ENCODE data around the gene ANKRD6. TPM values are rescaled to one million over a fixed set of nuclear protein-coding genes. Genes with fewer than 3 reads are reported as not detected.

Gene ANKRD6
- total RNA-seq, 1 experiment from 2014 or later = 25.4 TPM

DNA sequence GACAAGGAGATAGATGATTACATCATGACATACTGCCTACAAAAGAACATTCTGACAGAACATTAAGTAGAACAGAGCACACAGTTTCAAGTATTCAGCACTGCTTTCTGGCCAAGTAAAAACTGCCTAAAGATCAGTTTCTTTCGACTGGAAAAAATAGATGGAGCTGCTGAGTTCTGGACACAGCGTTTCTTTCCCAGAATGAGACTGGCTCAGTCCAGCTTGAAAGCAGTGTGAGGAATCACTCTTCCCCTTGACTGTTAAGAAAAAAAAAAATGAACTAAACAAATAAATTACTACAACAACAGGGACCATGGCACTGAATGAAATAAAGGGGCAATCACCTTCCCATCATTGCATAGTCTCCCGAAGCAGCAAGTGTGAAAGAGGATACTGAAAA is 210.0 kb downstream of the ANKRD6 start:
- Histone ChIP-seq H3K27me3 (replicated peaks; ENCODE audit: insufficient read depth, low read depth, low read length, poor library complexity) (no peaks in the 10 kb centered on the region), H3K9me3 (ENCODE audit: low read depth, low read length, poor library complexity, severe bottlenecking) (no peaks in the 10 kb centered on the region), H3K36me3 (ENCODE audit: insufficient read depth, low read length, poor library complexity, severe bottlenecking) (peaks cover 43% of the 10 kb centered on the region), H3K27ac (ENCODE audit: low read depth, low read length, poor library complexity, severe bottlenecking) (no peak overlapping the region), H3K4me3 (ENCODE audit: low read depth, low read length, poor library complexity, severe bottlenecking) (no peak overlapping the region), H3K4me1 (ENCODE audit: insufficient read depth, low read length, poor library complexity, severe bottlenecking) (peaks cover 7% of the 10 kb centered on the region)
- intact Hi-C loops (cut with micrococcal nuclease; ENCODE audit: unreplicated experiment) = no loop called here
- TF ChIP-seq EZH2 (IDR thresholded peaks at IDR 0.05; ENCODE audit: borderline replicate concordance, low read depth, low read length, poor library complexity, severe bottlenecking) = no peak
- TF ChIP-seq, protein P1, sequence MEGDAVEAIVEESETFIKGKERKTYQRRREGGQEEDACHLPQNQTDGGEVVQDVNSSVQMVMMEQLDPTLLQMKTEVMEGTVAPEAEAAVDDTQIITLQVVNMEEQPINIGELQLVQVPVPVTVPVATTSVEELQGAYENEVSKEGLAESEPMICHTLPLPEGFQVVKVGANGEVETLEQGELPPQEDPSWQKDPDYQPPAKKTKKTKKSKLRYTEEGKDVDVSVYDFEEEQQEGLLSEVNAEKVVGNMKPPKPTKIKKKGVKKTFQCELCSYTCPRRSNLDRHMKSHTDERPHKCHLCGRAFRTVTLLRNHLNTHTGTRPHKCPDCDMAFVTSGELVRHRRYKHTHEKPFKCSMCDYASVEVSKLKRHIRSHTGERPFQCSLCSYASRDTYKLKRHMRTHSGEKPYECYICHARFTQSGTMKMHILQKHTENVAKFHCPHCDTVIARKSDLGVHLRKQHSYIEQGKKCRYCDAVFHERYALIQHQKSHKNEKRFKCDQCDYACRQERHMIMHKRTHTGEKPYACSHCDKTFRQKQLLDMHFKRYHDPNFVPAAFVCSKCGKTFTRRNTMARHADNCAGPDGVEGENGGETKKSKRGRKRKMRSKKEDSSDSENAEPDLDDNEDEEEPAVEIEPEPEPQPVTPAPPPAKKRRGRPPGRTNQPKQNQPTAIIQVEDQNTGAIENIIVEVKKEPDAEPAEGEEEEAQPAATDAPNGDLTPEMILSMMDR (conservative IDR thresholded peaks at IDR 0.05; ENCODE audit: low read depth, low read length) = no peak
- POLR2A ChIA-PET (ENCODE audit: low non-redundant PET) = no interaction called here
- CTCF ChIA-PET = interaction anchor here (1.1 kb wide), 1 partner anchor 465 kb away, joined by 3 read pairs; no protein-coding TSS in a partner anchor
- DNase-seq (ENCODE audit: low spot score) = no peak
- TSS peak; percentile 30 for BruUV-seq (replicated peaks)

DNA sequence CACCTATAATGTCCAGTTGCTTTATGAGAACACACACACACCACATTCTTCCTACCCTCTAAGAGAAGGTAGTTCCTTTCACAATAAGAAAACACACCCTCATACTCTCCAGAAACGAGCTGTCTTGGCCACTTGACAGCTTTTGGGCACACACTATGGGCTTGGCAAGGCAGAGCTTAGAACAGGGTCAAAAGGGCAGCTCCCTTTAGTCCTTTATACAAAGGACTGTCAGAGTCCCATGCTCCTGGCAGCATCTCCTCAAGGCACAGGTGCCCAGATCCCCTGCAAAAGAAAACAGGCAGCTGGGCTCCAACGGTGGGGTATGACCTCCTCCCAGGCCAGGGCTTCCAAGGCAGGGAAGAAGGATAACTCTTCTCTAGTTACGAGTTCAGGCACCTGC is 210.5 kb downstream of the ANKRD6 start:
- Histone ChIP-seq H3K4me1 (ENCODE audit: insufficient read depth, low read length, poor library complexity, severe bottlenecking) (peaks cover 7% of the 10 kb centered on the region), H3K36me3 (ENCODE audit: insufficient read depth, low read length, poor library complexity, severe bottlenecking) (peaks cover 48% of the 10 kb centered on the region), H3K27me3 (replicated peaks; ENCODE audit: insufficient read depth, low read depth, low read length, poor library complexity) (no peaks in the 10 kb centered on the region), H3K4me3 (ENCODE audit: low read depth, low read length, poor library complexity, severe bottlenecking) (no peak overlapping the region), H3K9me3 (ENCODE audit: low read depth, low read length, poor library complexity, severe bottlenecking) (no peaks in the 10 kb centered on the region), H3K27ac (ENCODE audit: low read depth, low read length, poor library complexity, severe bottlenecking) (no peak overlapping the region)
- ChIA-PET POLR2A (ENCODE audit: low non-redundant PET) (no interaction called here), CTCF (interaction anchor here (1.1 kb wide), 1 partner anchor 466 kb away, joined by 3 read pairs; no protein-coding TSS in a partner anchor)
- intact Hi-C loops (cut with micrococcal nuclease; ENCODE audit: unreplicated experiment) = no loop called here
- DNase-seq (ENCODE audit: low spot score) = no peak
- no TSS peak for BruUV-seq (replicated peaks)
- TF ChIP-seq, protein P1 (conservative IDR thresholded peaks at IDR 0.05; ENCODE audit: low read depth, low read length) = no peak

DNA sequence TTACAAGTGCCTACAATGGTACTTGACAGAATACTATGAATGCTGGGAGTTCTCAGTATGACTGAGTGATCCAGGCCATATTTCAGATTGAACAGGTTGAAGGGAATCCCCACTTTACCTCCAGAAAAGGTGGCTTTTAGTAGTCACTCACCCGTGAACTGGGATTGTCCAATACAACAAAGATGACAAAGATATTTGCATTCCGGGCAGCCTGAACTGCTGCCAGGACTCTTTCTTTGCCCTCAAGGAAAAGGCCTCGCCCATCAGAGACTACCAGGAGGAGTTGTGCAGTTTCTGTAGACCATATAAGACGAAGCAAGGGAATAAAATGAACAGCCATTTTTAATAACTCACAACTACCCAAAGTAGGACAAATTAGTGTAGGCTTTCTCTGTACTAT is 211.9 kb downstream of the ANKRD6 start:
- Histone ChIP-seq H3K4me1 (ENCODE audit: insufficient read depth, low read length, poor library complexity, severe bottlenecking) (no peaks in the 10 kb centered on the region), H3K4me3 (ENCODE audit: low read depth, low read length, poor library complexity, severe bottlenecking) (no peak overlapping the region), H3K27me3 (replicated peaks; ENCODE audit: insufficient read depth, low read depth, low read length, poor library complexity) (no peaks in the 10 kb centered on the region), H3K9me3 (ENCODE audit: low read depth, low read length, poor library complexity, severe bottlenecking) (no peaks in the 10 kb centered on the region), H3K36me3 (ENCODE audit: insufficient read depth, low read length, poor library complexity, severe bottlenecking) (peaks cover 60% of the 10 kb centered on the region), H3K27ac (ENCODE audit: low read depth, low read length, poor library complexity, severe bottlenecking) (no peak overlapping the region)
- TF ChIP-seq, protein P1 (conservative IDR thresholded peaks at IDR 0.05; ENCODE audit: low read depth, low read length) = no peak
- TF ChIP-seq EZH2 (IDR thresholded peaks at IDR 0.05; ENCODE audit: borderline replicate concordance, low read depth, low read length, poor library complexity, severe bottlenecking) = no peak
- intact Hi-C loops (cut with micrococcal nuclease; ENCODE audit: unreplicated experiment) = no loop called here
- ChIA-PET POLR2A (ENCODE audit: low non-redundant PET) (no interaction called here), CTCF (no interaction called here)
- DNase-seq (ENCODE audit: low spot score) = no peak
- no TSS peak for BruUV-seq (replicated peaks)

All from A673 (cell line).